Measurements from ENCODE around the gene NTN4. TPM values are rescaled to one million over a fixed set of nuclear protein-coding genes. Genes with fewer than 3 reads are reported as not detected.
A peak's percentile ranks its signal among the peaks of the same experiment; 100 is the strongest.

The NTN4 gene
- total and polyA plus RNA-seq, 12 donors = 17.9 to 105 (median 64.5) TPM

GRCh38 chr12:95637010-95637409, 153.6 kb downstream of the NTN4 start:
- Histone ChIP-seq H3K27me3 (no peaks in the 10 kb centered on the region), H3K27ac (no peak overlapping the region), H3K36me3 (no peaks in the 10 kb centered on the region), H3K4me1 (peaks cover 0 to 39% (median 20%) of the 10 kb centered on the region in 9 donors), H3K9me3 (peaks cover 0 to 4% (median 0%) of the 10 kb centered on the region in 11 donors), H3K4me3 (no peak overlapping the region)
- no peak for TF ChIP-seq CTCF (IDR thresholded peaks at IDR 0.05)
- DNase-seq (no peak), ATAC-seq (no peak)
- WGBS, 2 donors = 89 to 90% methylated on average over 24 of the region's 24 CpGs
- intact Hi-C loops (cut with DNase I) = no loop called here

- H3K27me3 ChIP-seq = no peaks in the 10 kb centered on the region
- no peaks in the 10 kb centered on the region for H3K36me3 ChIP-seq
- TF ChIP-seq CTCF (IDR thresholded peaks at IDR 0.05) = no peak
- H3K27ac ChIP-seq = peak overlapping the region in 3 of 10 donors; percentile 59 to 73 (median 71)
- ATAC-seq (no peak), DNase-seq (no peak)
- H3K9me3 ChIP-seq = peaks cover 0 to 4% (median 0%) of the 10 kb centered on the region in 11 donors
- WGBS, 2 donors = 78 to 83% methylated on average over 9 of the region's 9 CpGs
- no peak overlapping the region for H3K4me3 ChIP-seq
- H3K4me1 ChIP-seq = peaks cover 0 to 46% (median 18%) of the 10 kb centered on the region in 9 donors
- intact Hi-C loops (cut with DNase I) = no loop called here
Observed at GRCh38 chr12:95634622-95635621, 155.6 kb downstream of the NTN4 start.

GRCh38 chr12:95633732-95634465, 156.7 kb downstream of the NTN4 start:
- H3K27me3 ChIP-seq = no peaks in the 10 kb centered on the region
- intact Hi-C loops (cut with DNase I) = no loop called here
- no peaks in the 10 kb centered on the region for H3K36me3 ChIP-seq
- DNase-seq = no peak
- no peak for TF ChIP-seq CTCF (IDR thresholded peaks at IDR 0.05)
- 18 to 33% methylated on average over 5 of the region's 5 CpGs for WGBS, 2 donors
- peak in 7 of 8 donors; percentile 48 to 68 (median 57) for ATAC-seq
- H3K4me3 ChIP-seq = no peak overlapping the region
- peaks cover 0 to 55% (median 19%) of the 10 kb centered on the region in 9 donors for H3K4me1 ChIP-seq
- H3K27ac ChIP-seq = peak overlapping the region in 8 of 10 donors; percentile 3 to 73 (median 54)
- H3K9me3 ChIP-seq = peaks cover 0 to 4% (median 0%) of the 10 kb centered on the region in 11 donors

- H3K27ac ChIP-seq = peak overlapping the region in 9 of 10 donors; percentile 13 to 73 (median 52)
Observed at GRCh38 chr12:95633049-95633731, 157.4 kb downstream of the NTN4 start.

More at GRCh38 chr12:95633049-95633731, 157.4 kb downstream of the NTN4 start:
- WGBS, 2 donors = 71 to 84% methylated on average over 9 of the region's 9 CpGs
- Histone ChIP-seq H3K36me3 (no peaks in the 10 kb centered on the region), H3K4me1 (peaks cover 0 to 55% (median 19%) of the 10 kb centered on the region in 9 donors), H3K9me3 (peaks cover 0 to 4% (median 0%) of the 10 kb centered on the region in 11 donors), H3K27me3 (no peaks in the 10 kb centered on the region), H3K4me3 (no peak overlapping the region)
- TF ChIP-seq CTCF (IDR thresholded peaks at IDR 0.05) = no peak
- intact Hi-C loops (cut with DNase I) = no loop called here
- ATAC-seq = peak in 6 of 8 donors; percentile 22 to 88 (median 39)
- DNase-seq = no peak
